Measurements from ENCODE around the gene ZNF8. TPM values are rescaled to one million over a fixed set of nuclear protein-coding genes. Genes with fewer than 3 reads are reported as not detected.
"Not testable (repeated sequence)": the region's sequence is repeated elsewhere in the genome, so short reads cannot be mapped to it uniquely, and the experiment has no call there.

ZNF8 gene
- total RNA-seq, result 4.2 TPM
- long read RNA-seq, full-length matches to known transcripts, result 1 of 1 reads
- long read RNA-seq, partial matches to known transcripts, result 0 of 1 reads
- long read RNA-seq, other reads (novel, unspliced or antisense), result 0 of 1 reads

GRCh38 chr19:58278541-58279041 lies at the start of gene ZNF8:
Gene ZNF8, plus strand, starts transcription at chr19:58278955. Its CDS starts 127 bp downstream, at chr19:58279082.
- intact Hi-C loops (cut with DNase I), result loop anchor here (1.0 kb wide), 1 partner anchor 95 kb away; the partner anchor contains the start of gene ZNF274
- peak; percentile 96 for ATAC-seq

GRCh38 chr19:58229255-58229639 lies 49.5 kb upstream of the ZNF8 start:
- no peak for DNase-seq (ENCODE audit: missing footprints)
- intact Hi-C loops (cut with DNase I), result loop anchor here (10.0 kb wide), 1 partner anchor 76 kb away; the partner anchor contains the start of gene ERVK3-1

More at GRCh38 chr19:58278541-58279041, at the start of gene ZNF8:
- peak; percentile 98 for DNase-seq (ENCODE audit: missing footprints)

GRCh38 chr19:58237324-58237723 lies 41.4 kb upstream of the ZNF8 start:
- DNase-seq (ENCODE audit: missing footprints) (no peak), ATAC-seq (no peak)
- intact Hi-C loops (cut with DNase I), result no loop called here

More at GRCh38 chr19:58229255-58229639, 49.5 kb upstream of the ZNF8 start:
- no peak for ATAC-seq

GRCh38 chr19:58243351-58243750 lies 35.4 kb upstream of the ZNF8 start:
- ATAC-seq (no peak), DNase-seq (ENCODE audit: missing footprints) (no peak)
- intact Hi-C loops (cut with DNase I), result no loop called here

GRCh38 chr19:58248886-58249285 lies 29.9 kb upstream of the ZNF8 start:
- DNase-seq (ENCODE audit: missing footprints) (no peak), ATAC-seq (no peak)
- intact Hi-C loops (cut with DNase I), result no loop called here

- intact Hi-C loops (cut with DNase I), result loop anchor here (10.0 kb wide), 1 partner anchor 57 kb away; no protein-coding TSS in a partner anchor
- DNase-seq (ENCODE audit: missing footprints), result no peak
- ATAC-seq, result no peak
These were observed 26.6 kb upstream of the ZNF8 start for GRCh38 chr19:58252102-58252685.

GRCh38 chr19:58258259-58258658 lies 20.5 kb upstream of the ZNF8 start:
- intact Hi-C loops (cut with DNase I), result loop anchor here (10.0 kb wide), 1 partner anchor 63 kb away; no protein-coding TSS in a partner anchor
- not testable (repeated sequence) for DNase-seq (ENCODE audit: missing footprints); ATAC-seq

GRCh38 chr19:58261600-58261967 lies 17.2 kb upstream of the ZNF8 start:
- intact Hi-C loops (cut with DNase I), result loop anchor here (10.0 kb wide), 1 partner anchor 287 kb away; the partner anchor contains the start of gene C19orf18
- DNase-seq (ENCODE audit: missing footprints) (no peak), ATAC-seq (no peak)

GRCh38 chr19:58261968-58262921 lies 16.5 kb upstream of the ZNF8 start:
- intact Hi-C loops (cut with DNase I), result loop anchor here (10.0 kb wide), 1 partner anchor 287 kb away; the partner anchor contains the start of gene C19orf18
- no peak for ATAC-seq
- DNase-seq (ENCODE audit: missing footprints), result no peak

- ATAC-seq (no peak), DNase-seq (ENCODE audit: missing footprints) (no peak)
- intact Hi-C loops (cut with DNase I), result loop anchor here (10.0 kb wide), 1 partner anchor 288 kb away; the partner anchor contains the start of gene C19orf18
These were observed 15.8 kb upstream of the ZNF8 start for GRCh38 chr19:58262922-58263296.

GRCh38 chr19:58265100-58265499 lies 13.7 kb upstream of the ZNF8 start:
- no peak for ATAC-seq
- intact Hi-C loops (cut with DNase I), result loop anchor here (10.0 kb wide), 1 partner anchor 290 kb away; the partner anchor contains the start of gene C19orf18

GRCh38 chr19:58268344-58268743 lies 10.4 kb upstream of the ZNF8 start:
- DNase-seq (ENCODE audit: missing footprints) (no peak), ATAC-seq (no peak)
- intact Hi-C loops (cut with DNase I), result loop anchor here (10.0 kb wide), 1 partner anchor 294 kb away; the partner anchor contains the start of gene C19orf18

More at GRCh38 chr19:58265100-58265499, 13.7 kb upstream of the ZNF8 start:
- no peak for DNase-seq (ENCODE audit: missing footprints)

GRCh38 chr19:58274771-58275201 lies 4.0 kb upstream of the ZNF8 start:
- intact Hi-C loops (cut with DNase I), result no loop called here
- ATAC-seq, result no peak
- no peak for DNase-seq (ENCODE audit: missing footprints)

- intact Hi-C loops (cut with DNase I), result no loop called here
- no peak for ATAC-seq
These were observed 3.2 kb upstream of the ZNF8 start for GRCh38 chr19:58275564-58275963.

GRCh38 chr19:58277197-58277596 lies 1.6 kb upstream of the ZNF8 start:
- DNase-seq (ENCODE audit: missing footprints), result no peak
- no peak for ATAC-seq
- intact Hi-C loops (cut with DNase I), result no loop called here

More at GRCh38 chr19:58275564-58275963, 3.2 kb upstream of the ZNF8 start:
- DNase-seq (ENCODE audit: missing footprints), result no peak

GRCh38 chr19:58277748-58278540 lies 811 bp upstream of the ZNF8 start:
- intact Hi-C loops (cut with DNase I), result loop anchor here (1.0 kb wide), 1 partner anchor 95 kb away; the partner anchor contains the start of gene ZNF274
- no peak for DNase-seq (ENCODE audit: missing footprints)
- ATAC-seq, result peak; percentile 4

- ATAC-seq, result peak; percentile 76
- intact Hi-C loops (cut with DNase I), result no loop called here
- DNase-seq (ENCODE audit: missing footprints), result peak; percentile 89
These were observed 528 bp downstream of the ZNF8 start for GRCh38 chr19:58279042-58279924.
